Endothelial cell of umbilical vein (primary cell): Measurements from ENCODE around the gene OPN1SW.

ENCODE experiments used
- EZH2 ChIP-seq: IDR thresholded peaks from 2 replicates; pipeline ENCODE4 v1.6.1; 2012; ENCODE audit warnings: borderline replicate concordance, low read depth, mild to moderate bottlenecking, moderate library complexity, low read length, inconsistent platforms; ENCODE audit not compliant: severe bottlenecking
- GATA2 ChIP-seq: IDR thresholded peaks from 2 replicates; pipeline ENCODE4 v1.7.0; 2011; ENCODE audit warnings: low read depth, mild to moderate bottlenecking, moderate library complexity, mixed read lengths, low read length; ENCODE audit not compliant: insufficient read length, insufficient read depth
- JUN ChIP-seq: IDR thresholded peaks from 2 replicates; pipeline ENCODE4 v1.6.1; 2011; ENCODE audit warnings: borderline replicate concordance, low read depth; ENCODE audit not compliant: insufficient read length, insufficient read depth
- POLR2A ChIP-seq: IDR thresholded peaks from 2 replicates; pipeline ENCODE4 v1.6.1; 2012; ENCODE audit warnings: low read depth, mild to moderate bottlenecking, control low read depth, low read length
- TF ChIP-seq, protein P1 (sequence below), 2 donors: IDR thresholded peaks; 1 replicate in 1 of 2; 2 replicates in 1 of 2; pipeline ENCODE4 v1.5.1; 2011; ENCODE audit warnings: low read length in 2 of 2, mild to moderate bottlenecking in 2 of 2, moderate library complexity in 2 of 2, control low read depth in 1 of 2, inconsistent platforms in 1 of 2, low read depth in 1 of 2; ENCODE audit not compliant: insufficient read depth in 1 of 2; ENCODE audit errors: extremely low read depth in 1 of 2

DNA sequence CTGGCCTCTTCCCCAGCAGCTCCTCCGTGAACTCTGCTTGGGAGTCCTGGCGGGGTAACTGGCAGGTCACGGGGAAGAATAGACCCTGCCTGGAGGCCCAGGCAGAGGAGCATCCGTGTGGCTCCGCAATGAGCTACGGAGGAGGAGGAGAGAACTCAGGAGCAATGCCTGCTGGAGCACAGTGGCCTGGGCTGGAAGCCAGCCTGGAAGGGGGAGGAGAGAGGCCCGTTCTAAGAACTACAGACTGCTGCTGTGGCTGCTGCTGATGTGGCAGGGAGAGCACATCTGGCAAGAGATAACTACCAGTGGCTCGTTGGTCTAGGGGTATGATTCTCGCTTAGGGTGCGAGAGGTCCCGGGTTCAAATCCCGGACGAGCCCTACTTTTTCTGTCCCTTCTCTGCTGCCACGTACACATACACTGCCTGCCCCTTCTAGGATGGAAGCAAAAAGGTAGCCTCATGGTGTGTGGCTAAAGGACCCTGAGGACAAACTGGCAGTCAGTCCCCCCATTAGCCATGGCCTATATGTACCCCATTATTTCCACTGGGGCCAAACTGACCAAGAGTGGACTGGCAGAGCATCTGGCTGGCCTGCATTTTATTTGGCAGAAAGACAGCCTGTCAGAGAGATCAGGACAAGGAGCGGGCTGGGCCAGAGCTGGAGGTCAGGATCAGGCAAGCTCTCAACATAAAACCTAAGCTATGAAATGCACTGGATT lies 7.7 kb upstream of the OPN1SW start:
- TF ChIP-seq, protein P1, sequence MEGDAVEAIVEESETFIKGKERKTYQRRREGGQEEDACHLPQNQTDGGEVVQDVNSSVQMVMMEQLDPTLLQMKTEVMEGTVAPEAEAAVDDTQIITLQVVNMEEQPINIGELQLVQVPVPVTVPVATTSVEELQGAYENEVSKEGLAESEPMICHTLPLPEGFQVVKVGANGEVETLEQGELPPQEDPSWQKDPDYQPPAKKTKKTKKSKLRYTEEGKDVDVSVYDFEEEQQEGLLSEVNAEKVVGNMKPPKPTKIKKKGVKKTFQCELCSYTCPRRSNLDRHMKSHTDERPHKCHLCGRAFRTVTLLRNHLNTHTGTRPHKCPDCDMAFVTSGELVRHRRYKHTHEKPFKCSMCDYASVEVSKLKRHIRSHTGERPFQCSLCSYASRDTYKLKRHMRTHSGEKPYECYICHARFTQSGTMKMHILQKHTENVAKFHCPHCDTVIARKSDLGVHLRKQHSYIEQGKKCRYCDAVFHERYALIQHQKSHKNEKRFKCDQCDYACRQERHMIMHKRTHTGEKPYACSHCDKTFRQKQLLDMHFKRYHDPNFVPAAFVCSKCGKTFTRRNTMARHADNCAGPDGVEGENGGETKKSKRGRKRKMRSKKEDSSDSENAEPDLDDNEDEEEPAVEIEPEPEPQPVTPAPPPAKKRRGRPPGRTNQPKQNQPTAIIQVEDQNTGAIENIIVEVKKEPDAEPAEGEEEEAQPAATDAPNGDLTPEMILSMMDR (IDR thresholded peaks at IDR 0.05; ENCODE audit: extremely low read depth in 1 of 2, insufficient read depth in 1 of 2, low read depth in 1 of 2, low read length in 2 of 2): no peak
- TF ChIP-seq EZH2 (no peak), GATA2 (no peak), JUN (no peak), POLR2A (no peak)
